Fibroblast of skin of back (primary cell): ENCODE data around the gene AKR1D1.
"Not testable (repeated sequence)": the region's sequence is repeated elsewhere in the genome, so short reads cannot be mapped to it uniquely, and the experiment has no call there.

Experiments
- DNase-seq: peaks from one replicate; pipeline ENCODE4 v3.0.0-alpha.2; 2013

AKR1D1 gene

GRCh38 chr7:138074540-138074939 is 1.7 kb upstream of the AKR1D1 start:
- no peak for DNase-seq

GRCh38 chr7:138075350-138075749 is 909 bp upstream of the AKR1D1 start:
- DNase-seq = no peak

- not testable (repeated sequence) for DNase-seq
Observed at GRCh38 chr7:138075786-138076185, 473 bp upstream of the AKR1D1 start.

- no peak for DNase-seq
Observed at GRCh38 chr7:138077809-138078208, 1.6 kb downstream of the AKR1D1 start.

- DNase-seq = no peak
Observed at GRCh38 chr7:138079137-138079536, 2.9 kb downstream of the AKR1D1 start.

DNA sequence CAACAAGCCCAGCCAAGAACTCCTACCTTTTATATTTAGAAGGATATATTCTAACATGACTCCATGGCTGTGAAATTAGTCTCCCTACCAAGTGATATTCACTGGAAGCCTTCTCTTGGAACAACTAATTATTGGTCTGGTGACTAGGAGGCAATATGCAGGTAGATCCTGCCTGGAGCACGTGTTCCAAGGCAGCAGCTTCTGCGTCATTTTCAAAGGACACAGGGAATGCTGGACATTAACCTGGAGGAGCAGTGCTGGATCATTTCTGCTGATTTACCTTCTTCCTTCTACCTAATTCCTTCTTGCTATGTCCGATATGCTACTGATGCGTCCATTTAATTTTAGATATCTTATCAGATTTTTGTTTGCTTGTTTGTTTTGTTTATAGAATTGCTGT is 5.6 kb downstream of the AKR1D1 start:
- no peak for DNase-seq

GRCh38 chr7:138083859-138084258 is 7.6 kb downstream of the AKR1D1 start:
- DNase-seq = no peak

DNA sequence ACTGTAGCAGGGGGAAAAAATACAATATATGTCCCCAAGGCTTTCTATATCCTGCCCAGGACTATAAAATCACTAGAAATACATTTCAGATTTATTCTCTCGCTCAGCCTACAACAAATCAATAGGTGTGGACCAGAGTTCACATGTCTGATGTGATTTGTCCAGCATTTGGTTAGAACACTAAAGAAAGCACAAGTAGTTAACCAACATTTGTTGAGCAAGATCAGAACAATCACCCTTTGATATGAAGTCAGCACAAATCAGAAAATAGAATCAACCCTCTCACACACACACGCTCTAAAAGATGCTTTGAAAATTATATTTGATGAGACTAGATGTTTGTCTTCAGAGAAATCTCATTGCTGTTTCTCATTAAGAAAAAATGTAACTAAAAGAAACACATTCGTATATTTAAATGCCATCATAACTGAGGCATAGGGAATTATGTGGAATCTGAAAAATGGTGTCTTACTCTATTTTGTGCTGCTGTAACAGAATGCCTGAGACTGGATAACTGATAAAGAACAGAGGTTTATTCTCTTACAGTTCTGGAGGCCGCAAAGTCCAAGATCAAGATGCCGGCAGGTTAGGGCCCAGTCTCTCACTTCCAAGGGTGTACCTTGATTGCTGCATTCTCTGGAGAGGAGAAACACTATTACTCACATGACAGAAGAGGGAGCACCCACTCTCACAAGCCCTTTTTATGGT is 10.5 kb downstream of the AKR1D1 start:
- DNase-seq = no peak

DNA sequence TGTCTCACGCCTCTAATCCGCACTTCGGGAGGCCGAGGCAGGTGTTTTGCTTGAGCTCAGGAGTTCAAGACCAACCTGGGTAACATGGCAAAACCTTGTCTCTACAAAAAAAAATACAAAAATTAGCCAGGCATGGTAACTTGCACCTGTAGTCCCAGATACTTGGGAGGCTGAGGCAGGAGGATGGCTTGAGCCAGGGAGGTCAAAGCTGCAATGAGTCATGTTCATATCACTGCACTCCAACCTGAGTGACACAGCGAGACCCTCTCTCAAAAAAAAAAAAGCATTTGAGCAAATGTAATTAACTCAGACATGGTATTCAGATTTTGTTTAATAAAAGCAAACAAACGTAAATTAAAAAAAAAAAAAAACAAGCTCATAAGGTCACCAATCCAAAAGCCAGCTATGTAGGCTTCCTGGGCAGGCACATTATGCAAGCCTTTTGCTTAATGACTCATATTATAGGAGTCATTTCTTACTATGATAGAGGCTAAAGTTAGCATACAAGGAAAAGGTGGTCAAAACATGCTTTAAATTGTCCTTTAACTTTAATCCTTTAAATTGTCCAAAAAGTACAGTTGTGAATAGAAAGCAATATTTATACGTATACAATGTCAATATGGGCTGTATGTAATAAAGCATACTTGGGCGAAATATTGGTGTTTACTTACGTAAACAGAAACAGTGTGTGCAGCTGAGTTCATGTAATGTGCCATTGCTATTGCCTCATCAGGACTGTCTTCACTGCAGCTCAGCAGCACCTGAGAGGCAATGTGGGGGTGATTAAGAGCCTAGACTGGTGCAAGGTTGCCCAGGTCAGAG is 13.0 kb downstream of the AKR1D1 start:
- no peak for DNase-seq

- no peak for DNase-seq
Observed at GRCh38 chr7:138091032-138091431, 14.8 kb downstream of the AKR1D1 start.

- not testable (repeated sequence) for DNase-seq
Observed at GRCh38 chr7:138091840-138092239, 15.6 kb downstream of the AKR1D1 start.

- DNase-seq = no peak
Observed at GRCh38 chr7:138092486-138093028, 16.3 kb downstream of the AKR1D1 start.

DNA sequence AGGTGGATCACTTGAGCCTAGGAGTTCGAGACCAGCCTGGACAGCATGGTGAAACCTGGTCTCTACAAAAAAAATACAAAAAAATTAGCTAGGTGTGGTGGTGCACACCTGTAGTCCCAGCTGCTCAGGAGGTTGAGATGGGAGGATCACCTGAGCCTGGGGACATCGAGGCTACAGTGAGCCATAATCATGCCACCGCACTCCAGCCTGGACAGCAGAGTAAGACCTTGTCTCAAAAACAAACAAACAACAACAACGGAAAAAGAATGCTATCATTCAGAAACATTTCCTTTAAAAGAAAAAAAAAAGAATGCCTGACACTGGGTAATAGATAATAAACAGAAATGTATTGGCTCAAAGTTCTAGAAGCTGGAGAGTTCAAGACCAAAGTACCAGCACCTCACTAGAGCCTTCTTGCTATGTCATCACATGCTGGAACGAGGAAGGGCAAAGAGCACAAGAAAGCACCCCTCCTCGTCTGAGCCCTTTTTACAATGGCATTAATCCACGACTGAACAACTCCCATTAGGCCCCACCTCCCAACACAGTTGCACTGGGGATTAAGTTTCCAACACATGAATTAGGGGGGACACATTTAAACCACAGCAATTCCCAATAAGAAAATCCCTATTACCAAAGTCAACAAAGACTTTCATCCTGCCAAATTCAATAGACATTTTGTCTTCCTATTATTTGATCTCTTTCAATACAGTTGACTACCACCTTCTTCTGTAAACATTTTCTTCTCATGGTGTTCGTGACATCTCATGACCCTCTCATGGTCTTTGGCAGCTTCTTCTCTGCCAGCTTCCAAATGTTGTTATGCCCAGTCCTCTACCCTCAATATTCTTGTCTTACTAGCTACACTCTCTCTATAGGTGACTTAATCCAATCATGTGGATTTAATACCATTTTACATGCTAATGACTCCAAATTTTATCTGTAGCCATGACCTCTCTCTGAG is 20.0 kb downstream of the AKR1D1 start:
- no peak for DNase-seq

DNA sequence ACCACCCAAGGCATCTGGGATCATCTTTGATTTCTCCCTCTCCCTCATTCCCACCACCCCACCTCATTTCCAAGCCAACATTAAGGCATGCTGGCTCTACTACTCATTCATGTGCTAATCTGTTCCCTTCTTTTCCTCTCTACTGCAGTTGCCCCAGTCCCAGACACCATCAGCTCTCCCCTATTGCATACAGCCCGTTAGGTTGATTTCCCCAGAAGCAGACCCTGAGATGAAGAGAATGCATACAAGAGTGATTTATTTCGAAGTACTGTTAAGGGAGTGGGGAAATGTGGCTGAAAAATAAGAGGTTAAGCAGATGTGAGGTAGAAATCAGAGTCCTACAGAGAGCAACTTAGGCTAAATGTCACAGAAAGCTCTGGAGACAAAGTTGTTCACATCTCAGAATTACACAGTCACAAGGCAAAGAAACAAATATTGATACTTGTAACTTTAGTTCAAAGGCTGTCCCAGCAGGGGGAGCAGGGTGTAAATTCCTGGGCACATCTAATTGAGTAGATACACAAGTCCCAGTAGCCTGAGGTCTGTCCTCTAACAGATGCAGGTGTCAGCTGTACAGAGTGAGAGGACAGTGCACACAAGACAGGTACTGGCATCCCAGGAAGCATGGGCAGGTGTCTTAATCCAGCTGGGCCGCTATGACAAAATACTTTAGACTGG is 20.9 kb downstream of the AKR1D1 start:
- no peak for DNase-seq

DNA sequence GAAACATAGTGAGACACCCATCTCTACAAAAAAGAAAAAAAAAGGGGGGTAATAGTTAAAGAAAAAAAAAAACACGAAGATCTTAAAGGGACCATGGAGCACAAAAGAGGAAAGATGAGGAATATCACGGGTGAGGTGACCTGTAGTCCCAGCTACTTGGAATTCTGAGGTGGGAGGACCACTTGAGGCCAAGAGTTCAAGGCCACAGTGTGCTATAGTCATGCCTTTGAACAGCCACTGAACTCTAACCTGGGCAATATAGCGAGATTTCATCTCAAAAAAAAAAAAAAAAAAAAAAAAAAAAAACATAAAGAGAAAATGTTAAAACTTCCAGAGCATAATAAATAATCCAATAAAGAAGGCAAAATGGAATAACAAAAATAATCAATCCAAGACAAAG is 23.6 kb downstream of the AKR1D1 start:
- DNase-seq = no peak

- no peak for DNase-seq
Observed at GRCh38 chr7:138105221-138105620, 29.0 kb downstream of the AKR1D1 start.

- no peak for DNase-seq
Observed at GRCh38 chr7:138115047-138115446, 38.8 kb downstream of the AKR1D1 start.

GRCh38 chr7:138116141-138116540 is 39.9 kb downstream of the AKR1D1 start:
- peak; percentile 43 for DNase-seq

DNA sequence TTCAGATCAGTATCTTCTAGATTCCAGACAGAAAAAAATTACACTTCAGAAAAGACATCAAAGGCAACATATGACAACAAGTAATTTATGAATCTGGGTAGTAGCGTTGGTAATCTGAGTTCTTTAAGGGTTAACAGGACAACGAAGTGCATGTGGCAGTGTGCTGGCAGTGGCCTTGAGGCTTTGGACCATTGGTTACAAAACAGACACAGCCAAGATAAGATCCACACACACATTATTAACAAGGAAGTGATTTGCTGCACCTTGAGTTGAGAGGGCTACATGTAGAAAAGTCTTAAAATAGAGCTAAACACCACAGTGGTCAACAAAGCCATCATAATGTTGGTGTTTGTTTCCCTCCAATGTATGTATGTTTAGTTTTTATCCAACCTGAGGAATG is 40.6 kb downstream of the AKR1D1 start:
- DNase-seq = no peak

DNA sequence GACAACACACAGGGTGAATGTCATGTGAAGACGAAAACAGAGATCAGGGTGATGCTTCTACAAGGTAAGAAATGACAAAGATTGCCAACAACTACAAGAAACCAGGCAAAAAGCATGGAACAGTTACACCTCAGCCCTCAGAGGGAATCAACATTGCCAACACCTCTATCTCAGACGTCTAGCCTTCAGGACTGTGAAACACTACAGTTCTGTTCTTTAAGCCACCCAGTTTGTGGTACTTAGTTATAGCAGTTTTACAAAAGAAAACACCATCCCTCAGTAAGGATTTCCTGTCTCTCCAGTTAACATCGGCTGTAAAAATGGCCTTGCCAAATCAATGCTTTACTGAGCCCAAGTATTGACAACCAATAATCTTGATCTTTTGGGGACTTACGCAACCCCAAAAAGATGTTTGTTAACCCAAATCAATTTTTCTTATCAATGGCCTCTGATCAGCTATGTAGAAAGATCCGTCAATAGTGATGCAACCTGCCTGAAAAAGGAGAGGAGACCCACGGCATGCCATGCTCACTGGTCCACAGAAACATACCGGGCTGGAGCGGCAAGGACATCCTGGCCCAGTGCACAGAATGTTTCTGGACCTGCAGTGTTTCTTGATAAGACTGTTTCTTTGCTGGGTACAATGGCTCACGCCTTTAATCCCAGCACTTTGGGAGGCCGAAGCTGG is 44.0 kb downstream of the AKR1D1 start:
- no peak for DNase-seq

- DNase-seq = no peak
Observed at GRCh38 chr7:138122162-138122561, 45.9 kb downstream of the AKR1D1 start.
